H4 (cell line): ENCODE measurements around the gene STYXL2. TPM values are rescaled to one million over a fixed set of nuclear protein-coding genes. Genes with fewer than 3 reads are reported as not detected.

Source experiments
- DNase-seq: peaks from one replicate; pipeline ENCODE4 v3.0.0-alpha.2; 2015; ENCODE audit warnings: low spot score
- total RNA-seq: library from RNA; depleted of rRNA; stranded (reverse); fragments of >200 nt; shearing (Covaris generic); gene quantifications from 2 replicates; pipeline ENCODE4 v1.2.3, GENCODE V29; 2014

STYXL2 gene
- total RNA-seq, 1 experiment from 2014 or later = 0.04 TPM

DNA sequence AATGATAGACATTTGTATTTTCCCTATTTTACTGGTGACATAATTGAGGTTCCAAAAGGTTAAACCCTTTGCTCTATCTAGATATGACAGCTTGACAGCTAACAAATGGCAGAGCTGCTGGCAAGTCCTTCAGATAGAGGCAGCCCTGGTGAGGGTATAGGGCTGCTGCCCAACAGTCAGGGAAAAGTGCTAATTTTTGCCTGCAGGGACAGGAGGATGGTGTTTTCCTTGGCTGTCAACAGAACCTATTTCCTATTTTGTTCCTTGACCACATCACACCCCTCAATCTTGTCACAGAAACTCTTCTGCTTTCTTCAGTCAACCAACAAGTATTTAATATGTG lies 16.0 kb upstream of the STYXL2 start:
- DNase-seq = no peak

DNA sequence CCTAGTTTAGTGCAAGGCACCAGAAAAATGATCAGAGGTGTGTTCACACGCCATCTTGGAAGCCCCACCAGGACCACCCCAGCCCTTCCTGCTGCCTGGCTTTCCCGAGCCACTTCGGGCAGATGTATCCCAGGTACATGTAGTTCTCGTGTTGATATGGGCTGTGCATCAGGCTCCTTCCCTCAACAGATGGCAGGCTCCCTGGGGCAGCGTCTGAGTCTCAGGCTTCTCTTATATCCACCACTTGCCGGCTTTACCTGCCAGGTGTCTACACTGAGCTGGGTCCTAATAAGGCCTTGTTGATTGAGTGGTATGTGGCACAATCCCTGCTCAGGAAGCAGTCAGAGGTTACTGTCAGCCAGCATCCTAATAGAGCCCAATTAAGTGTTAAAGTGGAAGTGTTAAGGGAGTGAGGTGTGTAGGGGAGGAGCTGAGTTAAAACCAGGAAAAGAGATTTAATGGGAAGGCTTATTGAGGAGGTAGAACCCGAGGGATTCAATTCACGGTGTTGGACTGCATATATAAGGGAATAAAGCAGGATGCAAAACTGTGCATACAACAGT lies 12.2 kb upstream of the STYXL2 start:
- DNase-seq = no peak

DNA sequence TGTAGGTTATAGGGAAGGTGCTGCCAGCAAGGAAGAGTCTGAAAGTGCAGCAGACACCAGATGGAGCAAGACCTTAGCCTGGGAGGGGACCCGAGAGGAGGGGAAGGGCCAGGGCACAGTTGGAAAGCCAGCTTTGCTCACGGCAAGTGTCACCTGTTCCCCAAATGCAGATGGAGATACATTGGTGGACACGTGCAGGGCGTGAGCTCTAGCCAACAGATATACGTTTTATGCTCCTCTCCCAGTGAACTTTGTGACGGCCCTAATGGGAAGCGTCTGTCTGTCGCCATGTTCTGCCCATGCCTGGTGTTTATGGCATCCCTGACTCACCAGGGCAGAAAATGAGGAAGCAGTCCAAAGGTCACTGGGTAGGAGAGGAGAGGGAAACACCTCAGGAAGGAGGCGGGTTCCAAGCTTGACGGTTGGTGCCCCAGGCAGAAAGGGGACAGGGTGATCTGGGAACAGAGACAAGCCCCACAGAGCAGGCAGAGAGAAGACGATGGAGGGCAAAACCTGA lies 11.3 kb upstream of the STYXL2 start:
- DNase-seq = peak; percentile 36

DNA sequence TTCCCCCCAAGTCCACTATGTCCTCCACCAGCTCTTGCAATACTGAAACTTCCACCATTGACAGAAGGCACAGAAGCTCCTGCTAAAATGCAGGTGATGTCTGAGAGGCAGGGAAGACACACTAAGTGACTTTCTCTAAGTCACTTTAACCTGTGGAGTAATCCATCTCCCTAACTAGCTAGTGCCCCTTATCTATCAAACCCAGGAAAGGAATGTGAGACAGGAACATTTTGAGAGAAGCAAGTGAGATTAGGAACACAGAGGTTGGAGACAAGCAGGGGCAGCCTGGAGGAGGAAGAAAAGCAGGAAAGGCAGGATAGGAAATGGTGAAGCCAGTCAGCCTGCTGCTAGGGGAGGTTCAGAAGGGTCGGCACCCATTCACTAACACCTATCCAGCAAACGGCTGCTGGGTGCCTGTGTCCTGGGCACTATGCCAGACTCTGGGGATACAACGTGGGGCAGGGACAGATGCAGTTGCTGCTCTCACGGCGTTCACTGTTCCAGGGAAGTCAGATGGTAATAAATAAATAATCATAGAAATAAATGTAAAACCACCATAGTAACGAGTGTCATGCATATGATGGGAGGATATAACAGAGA lies 10.7 kb upstream of the STYXL2 start:
- DNase-seq = no peak

DNA sequence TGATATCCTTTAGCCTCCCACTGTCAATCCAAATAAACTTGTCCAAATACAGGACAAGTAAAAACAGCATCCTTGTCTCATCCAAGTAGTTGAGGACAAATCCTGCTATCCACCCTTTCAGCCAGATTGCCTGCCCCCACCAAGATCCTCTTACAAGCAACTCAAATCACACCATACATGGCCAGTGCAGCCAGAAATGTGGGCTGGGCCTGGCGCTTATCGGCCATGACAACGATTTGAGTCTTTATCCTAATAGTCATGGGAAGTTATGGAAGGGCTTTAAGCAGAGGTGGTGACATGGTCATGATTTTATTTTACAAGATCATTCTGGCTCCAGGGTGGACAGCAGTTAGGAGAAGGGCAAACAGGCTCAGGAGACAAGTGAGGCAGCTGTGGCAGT lies 10.0 kb upstream of the STYXL2 start:
- DNase-seq = no peak

DNA sequence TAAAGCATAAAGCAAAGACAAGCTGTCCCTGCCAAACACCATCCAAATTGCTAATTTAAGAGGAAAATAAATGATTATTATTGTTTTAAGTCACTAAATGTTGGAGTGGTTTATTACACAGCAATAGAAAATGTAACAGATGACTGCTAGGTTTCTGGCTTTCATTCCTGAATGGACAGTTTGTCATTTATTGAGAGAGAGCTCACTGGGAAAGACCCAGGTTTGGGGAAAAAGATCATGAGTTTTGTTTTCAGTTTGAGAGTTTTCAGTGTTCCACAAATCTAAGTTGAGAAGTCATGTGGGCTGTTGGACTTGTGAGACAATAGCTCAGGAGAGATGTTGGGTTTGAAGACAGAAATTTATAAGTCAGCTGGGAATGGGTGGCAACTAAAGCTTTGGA lies 9.1 kb upstream of the STYXL2 start:
- no peak for DNase-seq

DNA sequence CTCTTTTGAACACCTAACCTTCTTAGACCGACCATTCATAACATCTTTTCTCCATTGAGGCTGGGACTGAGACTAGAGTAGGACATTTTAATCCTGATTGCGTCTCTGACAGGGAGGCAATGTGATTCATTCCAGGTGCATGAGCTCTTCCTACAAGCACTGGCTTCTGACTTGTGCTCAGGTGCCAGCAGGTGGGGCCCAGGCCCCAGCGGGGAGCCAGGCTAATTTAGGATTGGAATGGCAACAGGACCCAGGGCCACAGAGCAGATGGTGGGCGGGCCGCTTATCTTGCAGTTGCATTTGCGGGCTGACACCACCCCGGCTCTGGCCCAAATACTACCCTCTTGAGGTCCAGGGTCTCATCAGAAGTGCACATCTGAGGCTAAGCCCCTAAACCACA lies 7.8 kb upstream of the STYXL2 start:
- DNase-seq = no peak

DNA sequence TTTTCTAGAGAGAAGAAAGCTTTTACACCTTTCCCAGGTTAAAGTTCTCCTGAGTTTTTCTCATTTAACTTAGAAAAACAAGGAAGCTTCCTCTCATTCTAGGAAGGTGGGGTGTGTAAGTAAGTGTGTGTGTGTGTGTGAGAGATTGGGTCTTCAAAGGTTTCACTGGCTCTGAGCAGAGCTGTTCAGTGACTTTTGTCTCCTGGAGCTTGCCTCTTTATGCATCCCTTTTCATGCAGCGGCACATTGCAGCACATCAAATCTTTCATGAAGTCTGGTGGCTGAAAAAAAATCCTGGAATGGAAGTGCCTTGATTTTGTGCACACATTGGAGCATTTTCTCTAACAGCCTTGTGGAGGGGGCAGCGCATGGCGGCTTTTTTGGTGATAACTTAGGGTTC lies 7.1 kb upstream of the STYXL2 start:
- DNase-seq = no peak

DNA sequence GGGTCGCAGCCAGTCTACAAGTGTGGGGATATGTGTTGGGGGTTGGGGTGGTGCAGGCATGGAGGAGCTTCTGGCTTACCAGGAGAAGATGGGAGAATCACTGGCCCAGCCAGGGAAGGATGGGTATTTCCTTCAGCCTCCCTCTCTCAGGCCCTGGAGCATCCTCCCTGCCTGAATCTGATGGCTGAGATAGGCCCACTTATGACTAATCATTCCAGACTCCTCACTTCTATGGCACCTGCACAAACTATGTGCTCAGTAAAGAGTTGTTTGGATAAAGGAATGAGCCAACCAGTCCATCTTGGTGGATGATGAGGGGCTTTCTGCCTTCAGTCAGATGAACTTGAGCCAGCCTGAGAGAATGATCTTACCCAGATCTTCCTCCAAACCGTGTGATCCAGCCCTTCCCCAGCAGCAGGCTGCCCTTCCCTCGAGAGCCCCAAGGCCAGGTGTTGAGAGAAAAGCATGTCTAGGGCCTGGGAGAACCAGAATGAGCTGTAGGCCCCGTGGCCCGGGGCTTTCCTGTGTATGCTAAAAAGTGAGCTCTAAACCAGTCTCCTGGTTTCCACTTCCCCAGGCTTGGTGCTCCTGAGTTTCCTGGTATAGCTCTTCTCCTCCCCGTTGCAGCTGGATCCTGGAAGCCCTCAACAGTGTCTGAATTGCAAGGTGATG lies 5.0 kb upstream of the STYXL2 start:
- no peak for DNase-seq

DNA sequence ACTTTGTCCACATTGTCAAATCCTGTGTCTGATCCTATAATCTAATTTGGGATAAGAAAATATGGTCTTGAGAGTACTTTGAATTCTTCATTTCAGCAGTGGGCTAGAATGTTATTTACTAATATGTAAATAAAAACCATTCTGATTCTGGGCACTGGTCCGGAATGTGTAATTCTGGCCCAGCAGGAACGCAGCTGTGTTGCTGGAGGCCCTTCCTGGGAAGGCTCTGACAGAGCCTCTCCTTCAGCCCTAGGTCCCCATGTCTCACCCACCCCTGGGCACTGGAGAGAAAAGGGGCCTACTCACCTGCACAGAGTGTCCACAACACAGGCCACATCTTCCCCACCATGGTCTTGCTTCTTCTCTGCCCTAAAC lies 3.9 kb upstream of the STYXL2 start:
- DNase-seq = no peak

DNA sequence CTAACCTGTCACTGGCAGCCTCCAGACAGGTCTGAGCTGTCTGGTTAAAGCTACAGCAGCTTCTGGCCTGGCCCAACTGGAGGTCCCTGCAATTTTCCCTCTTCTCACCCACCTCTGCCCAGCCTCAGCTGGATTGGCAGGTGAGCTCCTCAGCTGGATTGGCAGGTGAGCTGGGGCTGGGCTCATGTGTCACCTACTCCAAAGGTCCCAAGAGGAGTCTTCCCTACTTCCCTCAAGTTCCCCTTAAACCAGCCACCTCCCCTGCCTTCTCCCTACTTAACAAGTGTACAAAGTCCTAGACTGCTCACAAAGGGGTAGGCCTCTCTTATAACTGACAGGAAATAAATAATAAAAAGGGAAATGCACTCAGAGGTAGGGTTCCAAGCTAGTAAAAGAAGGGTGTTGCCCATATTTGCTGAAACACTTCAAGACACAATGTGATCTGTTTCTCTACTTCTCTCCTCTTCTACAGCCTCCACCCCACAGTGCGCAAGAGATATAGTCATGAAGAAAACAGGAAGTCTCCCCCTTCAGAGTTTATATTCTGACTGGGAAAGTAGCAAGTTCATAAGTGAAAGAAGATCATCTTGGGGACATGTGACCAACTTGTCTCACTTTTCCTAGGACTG lies 3.4 kb upstream of the STYXL2 start, which contains the start of gene GPA33:
Gene GPA33 (minus strand): TSS at position 64 of the 629 bp plus-strand sequence. CDS start 90 bp downstream, outside the sequence.
- DNase-seq = no peak

DNA sequence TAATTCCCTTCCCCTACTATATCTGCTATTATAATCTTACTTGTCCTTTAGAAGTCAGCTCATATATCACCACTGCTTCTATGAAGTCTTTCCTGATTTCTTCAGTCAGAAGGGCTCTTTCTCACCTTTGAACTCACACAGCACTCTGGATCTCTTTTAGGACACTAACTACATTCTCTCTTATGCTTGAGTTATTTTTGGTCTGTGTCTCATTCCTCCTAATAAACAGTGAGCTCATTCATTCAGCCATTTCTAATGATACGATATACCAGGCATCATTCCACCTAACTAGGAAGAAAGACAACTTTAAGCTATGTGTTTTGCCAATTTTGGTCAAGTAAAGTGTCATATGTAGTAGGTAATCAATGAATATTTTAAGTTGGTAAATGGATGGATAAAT lies 1.2 kb upstream of the STYXL2 start:
- no peak for DNase-seq

DNA sequence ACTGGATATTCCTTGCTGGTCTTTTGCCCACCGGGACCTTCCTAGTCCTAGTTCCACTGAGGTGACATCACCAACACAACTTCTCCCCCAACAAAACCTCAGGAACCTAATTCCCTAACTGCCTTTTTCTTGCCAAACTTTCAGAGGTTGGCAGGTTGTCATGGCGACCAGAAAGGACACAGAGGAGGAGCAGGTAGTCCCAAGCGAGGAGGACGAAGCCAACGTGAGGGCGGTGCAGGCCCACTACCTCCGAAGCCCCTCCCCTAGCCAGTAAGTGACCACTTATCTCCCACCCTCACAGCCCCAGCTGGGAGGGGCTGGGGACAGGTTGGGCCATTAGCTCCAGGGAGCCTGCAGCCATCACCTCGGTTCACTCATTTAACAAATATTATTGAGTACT lies 815 bp downstream of the STYXL2 start:
- no peak for DNase-seq

DNA sequence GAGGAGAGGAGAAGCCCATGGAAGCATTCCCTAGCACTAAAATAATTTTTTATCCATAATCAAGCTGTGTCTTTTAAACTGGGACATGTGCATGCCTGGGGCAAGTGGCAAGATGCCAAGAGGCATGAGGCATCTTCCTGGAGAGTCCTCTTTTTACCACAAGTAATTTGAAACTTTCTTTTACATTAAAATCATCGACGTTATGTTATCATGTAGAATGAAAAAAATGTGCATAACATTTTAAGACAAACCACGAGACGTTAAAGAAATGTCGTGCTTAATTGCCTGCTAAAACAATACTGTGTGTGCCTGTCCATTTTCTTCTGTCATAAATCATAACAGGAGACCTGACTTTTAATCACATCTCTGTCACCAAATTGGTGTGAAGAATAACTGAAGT lies 1.5 kb downstream of the STYXL2 start:
- DNase-seq = peak; percentile 26

DNA sequence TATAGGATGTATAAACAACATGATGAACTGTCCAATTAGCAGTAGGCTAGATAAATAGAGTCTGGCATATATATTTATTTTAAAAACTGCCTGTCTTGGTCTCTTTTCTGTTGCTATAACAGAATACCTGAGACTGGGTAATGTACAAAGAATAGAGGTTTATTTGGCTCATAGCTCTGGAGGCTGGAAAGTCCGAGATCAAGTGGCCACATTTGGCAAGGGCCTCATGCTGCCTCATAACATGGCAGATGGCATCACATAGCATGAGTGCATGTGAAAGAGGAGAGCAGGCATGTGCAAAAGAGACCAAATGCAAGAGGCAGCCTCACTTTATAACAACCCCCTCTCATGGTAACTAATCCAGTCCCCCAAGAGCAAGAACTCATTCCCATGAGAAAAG lies 6.0 kb downstream of the STYXL2 start:
- no peak for DNase-seq

DNA sequence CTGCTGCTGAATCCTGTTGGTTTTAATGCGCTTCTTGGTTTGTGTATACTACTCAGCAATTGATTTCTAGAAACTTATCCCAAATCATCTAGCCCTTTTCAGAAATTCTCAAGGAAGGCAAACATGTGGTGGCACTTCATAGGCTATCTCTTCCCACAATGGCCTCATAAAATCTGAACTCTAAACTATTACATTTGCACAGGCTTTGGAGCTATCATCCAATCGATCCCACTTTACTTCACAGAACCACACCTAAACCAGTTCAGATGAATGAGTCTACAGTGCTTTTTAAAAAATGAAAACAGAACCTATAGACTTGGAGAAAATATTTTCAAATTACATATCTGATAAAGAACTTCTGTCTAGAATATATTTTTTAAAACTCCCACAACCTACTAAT lies 6.9 kb downstream of the STYXL2 start:
- DNase-seq = no peak

DNA sequence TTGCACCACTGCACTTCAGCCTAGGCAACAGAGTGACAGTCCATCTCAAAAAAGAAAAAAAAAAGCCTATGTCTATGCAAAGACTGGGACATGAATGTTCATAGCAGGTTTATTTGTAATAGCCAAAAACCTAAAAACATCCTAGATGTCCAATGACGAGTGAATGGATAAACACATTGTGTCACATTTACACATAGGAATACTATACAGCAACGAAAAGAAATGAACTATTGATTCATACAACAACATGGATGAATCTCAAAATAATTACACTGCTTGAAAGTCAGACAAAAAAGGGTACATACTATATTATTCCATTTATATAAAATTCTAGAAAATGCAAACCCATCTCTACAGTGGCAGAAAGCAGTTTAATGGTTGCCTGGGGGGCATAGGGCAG lies 7.9 kb downstream of the STYXL2 start:
- no peak for DNase-seq

DNA sequence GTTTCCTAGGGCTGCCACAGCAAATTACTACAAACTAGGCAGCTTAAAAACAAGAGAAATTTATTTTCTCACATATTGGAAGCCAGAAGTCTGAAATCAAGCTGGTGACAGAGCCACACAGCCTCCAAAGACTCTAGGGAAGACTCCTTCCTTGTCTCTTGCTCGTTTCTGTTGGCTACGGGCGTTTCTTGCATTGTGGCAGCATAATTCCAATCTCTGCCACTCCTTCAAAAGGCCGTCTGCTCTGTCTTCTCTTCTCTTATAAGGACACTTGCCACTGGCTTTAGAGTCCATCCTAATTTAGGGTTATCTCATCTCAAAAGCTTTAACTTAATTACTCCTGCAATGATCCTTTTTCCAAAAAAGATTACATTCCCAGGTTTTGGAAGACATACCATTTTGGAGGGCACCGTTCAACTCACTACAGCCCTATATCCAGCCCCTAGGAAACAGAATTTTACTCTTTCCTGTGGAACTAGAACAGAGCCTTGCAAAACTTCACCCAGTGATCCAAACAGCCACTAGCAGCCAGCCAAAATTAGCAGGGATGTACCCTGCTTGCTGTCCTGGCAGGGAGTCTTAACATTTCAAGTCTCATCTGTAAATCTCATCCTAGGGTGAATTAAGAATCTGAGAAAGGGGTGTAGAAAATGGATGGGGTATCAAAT lies 9.2 kb downstream of the STYXL2 start:
- no peak for DNase-seq

DNA sequence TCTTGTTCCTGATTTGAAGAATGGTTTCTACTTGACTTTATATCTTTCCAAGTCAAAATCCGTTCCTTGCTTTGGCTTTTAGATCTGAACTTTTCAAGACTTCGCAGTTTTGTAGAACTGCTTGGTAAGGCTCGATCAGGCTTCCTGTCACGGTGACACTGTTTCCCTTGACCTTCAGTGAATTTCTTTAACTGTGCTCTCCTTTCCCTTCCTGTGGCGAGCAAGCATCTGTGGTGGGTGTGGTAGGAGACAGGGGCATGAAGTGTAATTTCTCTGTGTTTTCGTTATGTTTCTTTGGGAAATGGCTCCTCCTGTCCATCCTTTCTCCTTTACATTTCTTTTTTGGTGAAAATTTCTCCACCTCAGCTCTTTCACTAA lies 10.4 kb downstream of the STYXL2 start:
- no peak for DNase-seq

DNA sequence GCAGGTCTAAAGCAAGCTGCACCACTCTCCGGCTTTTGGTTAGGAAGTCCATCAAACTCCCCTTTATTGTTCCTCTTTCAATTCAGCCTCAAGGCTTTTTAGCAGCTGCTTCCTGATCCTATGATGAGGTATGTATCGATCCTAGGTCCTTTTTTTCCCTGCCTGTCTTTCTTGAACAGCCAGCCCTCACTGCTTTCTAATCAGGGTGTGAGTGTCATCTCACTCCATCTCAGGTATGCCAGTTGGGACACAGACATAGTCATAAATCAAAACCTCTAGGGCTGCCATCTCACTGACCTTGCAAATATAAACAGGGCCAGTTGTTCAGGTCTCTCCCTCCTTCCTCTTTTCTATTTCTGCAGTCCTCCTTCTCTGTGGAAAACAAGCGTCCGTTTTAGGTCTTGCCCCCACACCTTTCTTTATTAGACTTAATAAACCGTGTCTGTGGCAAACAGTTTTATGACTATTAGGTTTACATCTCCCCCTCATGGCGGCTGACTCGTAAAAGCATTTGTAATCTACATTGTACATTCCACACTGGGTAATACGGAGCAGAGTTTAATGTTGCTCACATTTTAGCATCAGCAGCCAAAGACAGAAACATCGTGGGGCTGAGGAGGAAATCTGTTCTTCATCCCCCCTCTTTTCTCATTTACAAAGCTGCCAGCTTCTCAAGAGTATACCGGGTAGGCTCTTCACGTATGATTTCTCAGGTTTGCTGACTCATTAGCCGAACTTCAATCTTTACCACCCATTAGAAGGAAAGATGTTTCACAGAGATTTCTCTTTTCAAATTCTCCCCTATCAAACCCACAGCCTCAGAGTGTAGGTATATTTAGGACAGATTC lies 11.6 kb downstream of the STYXL2 start:
- DNase-seq = no peak

DNA sequence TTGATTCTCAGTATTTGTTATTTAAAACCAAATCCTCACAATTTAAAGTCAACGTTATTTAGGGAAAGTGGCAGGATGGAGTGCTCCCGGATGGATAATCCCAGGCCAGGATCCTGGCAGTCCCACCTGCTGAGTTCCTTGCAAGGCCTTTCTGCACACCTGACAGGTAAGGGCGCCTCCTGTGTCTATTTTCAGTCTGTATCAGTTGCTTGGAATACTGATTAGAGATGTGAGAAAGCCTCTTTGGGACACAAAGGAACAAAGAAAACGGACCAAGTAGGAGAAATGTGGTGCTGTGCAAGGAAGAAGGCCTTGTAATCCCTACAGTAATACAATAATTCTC lies 12.2 kb downstream of the STYXL2 start:
- no peak for DNase-seq

DNA sequence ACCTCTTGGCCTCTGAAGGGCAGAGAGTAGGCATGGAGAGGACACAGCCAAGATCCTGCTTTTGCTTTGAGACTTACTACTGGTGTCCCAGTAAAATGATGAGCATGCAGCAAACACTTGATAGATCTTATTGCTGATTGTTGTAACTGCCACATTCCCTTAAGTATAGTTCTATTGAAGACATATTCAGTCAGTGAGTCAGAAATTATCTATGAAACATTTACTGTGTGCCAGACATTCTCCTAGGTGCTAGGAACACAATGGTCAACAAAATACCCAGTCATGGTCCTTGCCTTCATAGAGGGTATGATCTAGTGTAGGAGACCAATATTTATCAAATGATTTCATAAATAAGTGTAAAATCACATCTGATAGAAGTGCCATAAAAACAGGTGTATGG lies 13.6 kb downstream of the STYXL2 start:
- DNase-seq = no peak
